Activated CD8-positive, alpha-beta T cell treated with anti-CD3 and anti-CD28 coated beads for 36 hours (primary cell): ENCODE measurements around the gene IFT88. TPM values are rescaled to one million over a fixed set of nuclear protein-coding genes. Genes with fewer than 3 reads are reported as not detected.

Experiments used
- ATAC-seq: fragments of 200-7000 bp; cut with Tn5 transposase; one replicate; pipeline ENCODE4 v1.10.0; 2021; ENCODE audit warnings: mild to moderate bottlenecking, moderate library complexity
- CTCF ChIA-PET: fragments of 350-600 bp; sonication (Branson Sonifier 250); formaldehyde crosslinking; loops from one replicate; lab custom pipeline; 2021; ENCODE audit warnings: antibody characterized with exemption; lab: Charles Lee
- POLR2A ChIA-PET: fragments of 350-600 bp; sonication (Branson Sonifier 250); formaldehyde crosslinking; loops from one replicate; lab custom pipeline; 2021; ENCODE audit warnings: antibody characterized with exemption; lab: Charles Lee
- DNase-seq: peaks from one replicate; pipeline ENCODE4 v3.0.0-alpha.2; 2020
- H3K27ac Mint-ChIP-seq: one replicate; pipeline ENCODE4 v1.8.0; 2021; ENCODE audit warnings: mild to moderate bottlenecking, mixed read lengths
- H3K27me3 Mint-ChIP-seq: one replicate; pipeline ENCODE4 v1.8.0; 2021; ENCODE audit warnings: mixed read lengths
- H3K36me3 Mint-ChIP-seq: one replicate; pipeline ENCODE4 v1.8.0; 2021; ENCODE audit warnings: low read depth, mixed read lengths
- H3K4me1 Mint-ChIP-seq: one replicate; pipeline ENCODE4 v1.8.0; 2021; ENCODE audit warnings: low read depth, mixed read lengths
- H3K4me3 Mint-ChIP-seq: one replicate; pipeline ENCODE4 v1.8.0; 2021; ENCODE audit warnings: mild to moderate bottlenecking, moderate library complexity, mixed read lengths
- H3K9me3 Mint-ChIP-seq: one replicate; pipeline ENCODE4 v1.8.0; 2021; ENCODE audit warnings: mixed read lengths
- intact Hi-C: fragments of 100-400 bp; cut with micrococcal nuclease; formaldehyde crosslinking; loops from one replicate; pipeline ENCODE4 v1.10.0; 2022
- total RNA-seq, 2 experiments: library from RNA; stranded (reverse); gene quantifications; one replicate each; pipeline ENCODE4 v1.2.3, GENCODE V29; 2021
- TF ChIP-seq, protein P1 (sequence below): fragments of 200-600 bp; IDR thresholded peaks from one replicate; pipeline ENCODE4 v1.8.0; 2022; ENCODE audit warnings: antibody characterized with exemption, mild to moderate bottlenecking

Gene IFT88
- total RNA-seq, 2 experiments from 2014 or later = 2.2 to 2.5 TPM

DNA sequence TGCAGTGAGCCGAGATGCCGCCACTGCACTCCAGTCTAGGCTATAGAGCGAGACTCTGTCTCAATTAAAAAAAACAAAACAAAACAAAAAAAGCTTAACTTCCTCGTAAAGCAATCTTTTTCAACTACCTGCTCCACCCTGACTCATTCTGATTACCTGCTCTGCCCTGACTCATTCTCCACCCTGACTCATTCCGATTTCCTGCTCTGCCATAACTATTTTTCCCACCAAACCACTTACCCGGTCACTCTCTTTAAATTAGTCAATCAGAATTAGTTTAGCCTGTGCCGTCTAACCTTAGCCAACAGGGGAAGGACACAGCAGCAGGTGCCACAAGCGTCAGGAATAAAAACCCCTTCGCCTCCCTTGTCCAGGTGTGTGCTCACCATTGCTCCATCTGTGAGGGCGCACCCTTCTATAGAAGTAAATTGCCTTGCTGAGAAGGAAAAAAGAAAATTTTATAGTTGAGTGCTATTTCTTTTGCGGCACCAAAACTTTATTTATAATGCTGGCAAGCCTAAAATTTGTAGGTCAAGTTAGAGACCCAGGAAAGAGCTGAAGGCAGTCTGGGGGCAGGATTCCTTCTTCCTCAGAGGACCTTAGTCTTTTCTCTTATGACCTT is 1.7 kb upstream of the IFT88 start:
- TF ChIP-seq, protein P1, sequence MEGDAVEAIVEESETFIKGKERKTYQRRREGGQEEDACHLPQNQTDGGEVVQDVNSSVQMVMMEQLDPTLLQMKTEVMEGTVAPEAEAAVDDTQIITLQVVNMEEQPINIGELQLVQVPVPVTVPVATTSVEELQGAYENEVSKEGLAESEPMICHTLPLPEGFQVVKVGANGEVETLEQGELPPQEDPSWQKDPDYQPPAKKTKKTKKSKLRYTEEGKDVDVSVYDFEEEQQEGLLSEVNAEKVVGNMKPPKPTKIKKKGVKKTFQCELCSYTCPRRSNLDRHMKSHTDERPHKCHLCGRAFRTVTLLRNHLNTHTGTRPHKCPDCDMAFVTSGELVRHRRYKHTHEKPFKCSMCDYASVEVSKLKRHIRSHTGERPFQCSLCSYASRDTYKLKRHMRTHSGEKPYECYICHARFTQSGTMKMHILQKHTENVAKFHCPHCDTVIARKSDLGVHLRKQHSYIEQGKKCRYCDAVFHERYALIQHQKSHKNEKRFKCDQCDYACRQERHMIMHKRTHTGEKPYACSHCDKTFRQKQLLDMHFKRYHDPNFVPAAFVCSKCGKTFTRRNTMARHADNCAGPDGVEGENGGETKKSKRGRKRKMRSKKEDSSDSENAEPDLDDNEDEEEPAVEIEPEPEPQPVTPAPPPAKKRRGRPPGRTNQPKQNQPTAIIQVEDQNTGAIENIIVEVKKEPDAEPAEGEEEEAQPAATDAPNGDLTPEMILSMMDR = no peak
- peaks cover 11% of the 10 kb centered on the region for H3K4me1 Mint-ChIP-seq
- POLR2A ChIA-PET = no interaction called here
- H3K27me3 Mint-ChIP-seq = no peaks in the 10 kb centered on the region
- no peak for DNase-seq
- H3K4me3 Mint-ChIP-seq = peak overlapping the region; percentile 31
- peaks cover 7% of the 10 kb centered on the region for H3K36me3 Mint-ChIP-seq
- CTCF ChIA-PET = interaction anchor here (0.9 to 1.6 kb wide), 3 partner anchors 8 to 70 kb away, joined by 3 to 4 read pairs (median 4); no protein-coding TSS in a partner anchor
- ATAC-seq = no peak
- H3K27ac Mint-ChIP-seq = no peak overlapping the region
- peaks cover 10% of the 10 kb centered on the region for H3K9me3 Mint-ChIP-seq
- intact Hi-C loops = no loop called here

DNA sequence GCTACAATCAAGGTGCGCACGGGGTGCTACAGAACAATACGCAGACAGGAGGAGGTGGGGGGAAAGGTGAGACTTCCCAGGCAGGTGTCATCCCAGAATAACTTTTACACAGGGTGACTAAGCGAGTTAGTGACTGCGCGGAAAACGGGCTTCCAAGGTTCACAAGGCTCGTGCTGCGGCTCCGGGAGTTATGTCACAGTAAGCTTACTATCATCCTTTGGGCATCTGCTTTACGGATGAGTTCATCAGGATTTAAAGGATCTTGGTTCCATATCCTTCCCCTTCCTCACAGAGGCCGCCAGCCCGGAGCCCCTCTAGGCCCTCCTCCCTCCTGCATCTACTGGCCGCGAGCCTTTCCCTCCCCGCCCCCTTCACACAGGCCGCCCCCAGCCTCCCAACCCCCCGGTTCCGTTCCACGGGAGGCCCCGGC is 474 bp upstream of the IFT88 start:
- Mint-ChIP-seq H3K27ac (peak overlapping the region; percentile 85), H3K27me3 (no peaks in the 10 kb centered on the region), H3K36me3 (peaks cover 7% of the 10 kb centered on the region), H3K9me3 (peaks cover 10% of the 10 kb centered on the region), H3K4me1 (peaks cover 11% of the 10 kb centered on the region), H3K4me3 (peak overlapping the region; percentile 76)
- ChIA-PET CTCF (interaction anchor here (0.9 to 1.6 kb wide), 3 partner anchors 40 to 72 kb away, joined by 3 to 4 read pairs (median 3); no protein-coding TSS in a partner anchor), POLR2A (interaction anchor here (0.7 to 0.9 kb wide), 2 partner anchors 13 to 45 kb away, joined by 3 read pairs; no protein-coding TSS in a partner anchor)
- DNase-seq (no peak), ATAC-seq (no peak)
- intact Hi-C loops = no loop called here
- TF ChIP-seq, protein P1 = no peak

DNA sequence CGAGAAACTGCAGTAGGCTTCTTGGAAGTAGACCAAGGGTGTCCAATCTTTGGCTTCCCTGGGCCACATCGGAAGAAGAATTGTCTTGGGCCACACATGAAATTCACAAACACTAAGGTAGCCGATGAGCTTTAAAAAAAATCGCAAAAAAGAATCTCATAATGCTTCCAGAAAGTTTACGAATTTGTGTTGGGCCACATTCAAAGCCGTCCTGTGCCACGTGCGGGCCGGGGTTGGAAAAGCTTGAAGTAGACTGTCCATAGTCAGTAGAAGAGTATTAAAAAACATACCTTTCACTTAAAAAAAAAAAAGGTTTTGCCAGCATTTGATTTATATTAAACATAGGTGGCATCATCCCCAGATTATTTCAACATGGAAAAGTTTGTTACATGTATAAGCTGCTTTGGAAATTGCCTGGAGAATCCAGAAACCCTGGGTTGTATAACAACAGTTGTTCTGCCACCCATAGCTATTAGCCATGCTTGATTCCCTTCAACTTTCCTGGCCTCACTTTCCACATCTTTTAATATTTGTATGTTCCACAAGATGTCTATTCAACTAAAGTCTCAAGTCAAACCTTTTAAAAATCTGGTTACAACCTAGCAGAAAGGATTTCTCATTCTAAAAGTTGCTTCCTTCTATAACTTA is 1.0 kb downstream of the IFT88 start:
- Mint-ChIP-seq H3K4me3 (peak overlapping the region; percentile 76), H3K4me1 (peaks cover 15% of the 10 kb centered on the region), H3K27ac (peak overlapping the region; percentile 76), H3K36me3 (peaks cover 7% of the 10 kb centered on the region), H3K9me3 (peaks cover 10% of the 10 kb centered on the region), H3K27me3 (no peaks in the 10 kb centered on the region)
- DNase-seq = no peak
- TF ChIP-seq, protein P1 = no peak
- intact Hi-C loops = no loop called here
- ChIA-PET POLR2A (interaction anchor here (1.5 kb wide), 1 partner anchor 42 kb away, joined by 3 read pairs; no protein-coding TSS in a partner anchor), CTCF (interaction anchor here (0.7 to 1.7 kb wide), 3 partner anchors 72 to 371 kb away, joined by 3 to 6 read pairs (median 3); no protein-coding TSS in a partner anchor)
- no peak for ATAC-seq

DNA sequence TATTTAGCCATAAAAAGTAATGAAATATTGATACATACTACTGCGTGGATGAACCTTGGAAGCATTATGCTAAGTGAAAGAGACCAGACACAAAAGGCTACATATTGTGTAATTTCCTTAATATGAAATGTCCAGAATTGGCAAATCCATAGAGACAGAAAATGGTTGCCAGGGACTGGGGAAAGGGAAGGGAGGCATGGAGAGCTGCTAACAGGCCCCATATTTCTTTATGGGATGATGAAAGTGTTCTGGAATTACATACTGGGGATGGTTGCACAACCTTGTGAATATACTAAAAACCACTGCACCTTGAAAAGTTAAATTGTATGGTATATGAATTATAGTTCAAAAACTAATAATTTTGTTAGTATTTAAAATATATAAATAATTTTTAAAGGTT is 3.6 kb downstream of the IFT88 start:
- TF ChIP-seq, protein P1 = no peak
- CTCF ChIA-PET = interaction anchor here (0.6 kb wide), 1 partner anchor 258 kb away, joined by 3 read pairs; no protein-coding TSS in a partner anchor
- H3K36me3 Mint-ChIP-seq = peaks cover 4% of the 10 kb centered on the region

More for the DNA sequence above, 3.6 kb downstream of the IFT88 start:
- ATAC-seq = no peak
- Mint-ChIP-seq H3K4me3 (no peak overlapping the region), H3K27me3 (no peaks in the 10 kb centered on the region), H3K4me1 (peaks cover 15% of the 10 kb centered on the region), H3K27ac (no peak overlapping the region), H3K9me3 (peaks cover 2% of the 10 kb centered on the region)
- POLR2A ChIA-PET = no interaction called here
- intact Hi-C loops = no loop called here
- DNase-seq = no peak
